ENCODE data around the gene GFM1. TPM values are rescaled to one million over a fixed set of nuclear protein-coding genes. Genes with fewer than 3 reads are reported as not detected.
A peak's percentile ranks its signal among the peaks of the same experiment; 100 is the strongest.

The GFM1 gene
- 39.8 and 47.5 TPM in 2 replicates for total RNA-seq
- polyA plus RNA-seq = 43.5 and 53.2 TPM in 2 replicates

DNA sequence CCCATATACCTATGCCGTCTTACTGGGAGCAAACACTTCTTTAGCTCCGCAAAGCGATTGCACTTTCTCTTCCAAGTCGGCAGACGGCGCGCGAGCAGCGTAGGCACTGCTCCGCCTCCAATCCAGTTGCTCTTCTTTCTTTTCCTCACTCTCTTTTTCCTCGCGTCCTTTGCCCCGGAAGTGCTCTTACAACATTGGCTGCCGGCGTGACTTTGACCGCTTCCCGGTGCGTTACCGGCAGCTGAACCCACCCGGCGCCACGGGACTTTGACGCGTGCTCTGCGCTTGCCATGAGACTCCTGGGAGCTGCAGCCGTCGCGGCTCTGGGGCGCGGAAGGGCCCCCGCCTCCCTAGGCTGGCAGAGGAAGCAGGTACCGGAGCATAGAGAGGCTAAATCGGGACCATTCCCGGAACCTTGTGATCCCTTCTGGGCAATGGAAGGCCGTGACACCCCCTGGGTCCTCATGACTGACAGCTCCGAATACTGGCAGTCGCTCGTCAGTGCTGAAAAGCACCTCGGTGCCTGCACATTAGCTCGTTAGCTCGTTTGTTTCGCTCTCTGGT lies at the start of gene GFM1:
GFM1 (plus strand) TSS at position 183 of the 564 bp plus-strand sequence; CDS start at position 291, 108 bp downstream.
- DNase-seq (ENCODE audit: low read depth in 1 of 2, low spot score in 1 of 2) = peak; percentile 97 to 98
- peaks cover 14% of the 10 kb centered on the region for H3K36me3 ChIP-seq
- H3K4me1 ChIP-seq (ENCODE audit: low read depth) = peaks cover 6% of the 10 kb centered on the region
- no peaks in the 10 kb centered on the region for H3K9me3 ChIP-seq (ENCODE audit: low read depth)
- H3K27me3 ChIP-seq = no peaks in the 10 kb centered on the region
- TF ChIP-seq, protein P1, sequence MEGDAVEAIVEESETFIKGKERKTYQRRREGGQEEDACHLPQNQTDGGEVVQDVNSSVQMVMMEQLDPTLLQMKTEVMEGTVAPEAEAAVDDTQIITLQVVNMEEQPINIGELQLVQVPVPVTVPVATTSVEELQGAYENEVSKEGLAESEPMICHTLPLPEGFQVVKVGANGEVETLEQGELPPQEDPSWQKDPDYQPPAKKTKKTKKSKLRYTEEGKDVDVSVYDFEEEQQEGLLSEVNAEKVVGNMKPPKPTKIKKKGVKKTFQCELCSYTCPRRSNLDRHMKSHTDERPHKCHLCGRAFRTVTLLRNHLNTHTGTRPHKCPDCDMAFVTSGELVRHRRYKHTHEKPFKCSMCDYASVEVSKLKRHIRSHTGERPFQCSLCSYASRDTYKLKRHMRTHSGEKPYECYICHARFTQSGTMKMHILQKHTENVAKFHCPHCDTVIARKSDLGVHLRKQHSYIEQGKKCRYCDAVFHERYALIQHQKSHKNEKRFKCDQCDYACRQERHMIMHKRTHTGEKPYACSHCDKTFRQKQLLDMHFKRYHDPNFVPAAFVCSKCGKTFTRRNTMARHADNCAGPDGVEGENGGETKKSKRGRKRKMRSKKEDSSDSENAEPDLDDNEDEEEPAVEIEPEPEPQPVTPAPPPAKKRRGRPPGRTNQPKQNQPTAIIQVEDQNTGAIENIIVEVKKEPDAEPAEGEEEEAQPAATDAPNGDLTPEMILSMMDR (IDR thresholded peaks at IDR 0.05; ENCODE audit: low read depth, low read length) = peak; percentile 90
- peak within 1 kb of the TSS; percentile 91 for H3K27ac ChIP-seq
- H3K4me3 ChIP-seq = peak within 1 kb of the TSS; percentile 59

- H3K36me3 ChIP-seq = peaks cover 78% of the 10 kb centered on the region
- TF ChIP-seq, protein P1 (IDR thresholded peaks at IDR 0.05; ENCODE audit: low read depth, low read length) = no peak
- DNase-seq (ENCODE audit: low read depth in 1 of 2, low spot score in 1 of 2) = no peak
- no peak overlapping the region for H3K27ac ChIP-seq
- H3K4me1 ChIP-seq (ENCODE audit: low read depth) = no peaks in the 10 kb centered on the region
- no peaks in the 10 kb centered on the region for H3K27me3 ChIP-seq
- H3K9me3 ChIP-seq (ENCODE audit: low read depth) = no peaks in the 10 kb centered on the region
- H3K4me3 ChIP-seq = no peak overlapping the region
Measured at GRCh38 chr3:158600787-158601186, 43.5 kb upstream of the GFM1 start.

- no peaks in the 10 kb centered on the region for H3K9me3 ChIP-seq (ENCODE audit: low read depth)
- peaks cover 77% of the 10 kb centered on the region for H3K36me3 ChIP-seq
- no peak overlapping the region for H3K4me3 ChIP-seq
- no peaks in the 10 kb centered on the region for H3K4me1 ChIP-seq (ENCODE audit: low read depth)
- no peaks in the 10 kb centered on the region for H3K27me3 ChIP-seq
- no peak for DNase-seq (ENCODE audit: low read depth in 1 of 2, low spot score in 1 of 2)
- no peak overlapping the region for H3K27ac ChIP-seq
- TF ChIP-seq, protein P1 (IDR thresholded peaks at IDR 0.05; ENCODE audit: low read depth, low read length) = no peak
Measured at GRCh38 chr3:158602227-158602626, 42.1 kb upstream of the GFM1 start.

GRCh38 chr3:158617982-158618875 lies 26.1 kb upstream of the GFM1 start:
- H3K27ac ChIP-seq = no peak overlapping the region
- H3K4me3 ChIP-seq = no peak overlapping the region
- no peaks in the 10 kb centered on the region for H3K36me3 ChIP-seq
- H3K9me3 ChIP-seq (ENCODE audit: low read depth) = no peaks in the 10 kb centered on the region
- no peaks in the 10 kb centered on the region for H3K4me1 ChIP-seq (ENCODE audit: low read depth)
- DNase-seq (ENCODE audit: low read depth in 1 of 2, low spot score in 1 of 2) = no peak
- H3K27me3 ChIP-seq = no peaks in the 10 kb centered on the region
- TF ChIP-seq, protein P1 (IDR thresholded peaks at IDR 0.05; ENCODE audit: low read depth, low read length) = no peak

DNA sequence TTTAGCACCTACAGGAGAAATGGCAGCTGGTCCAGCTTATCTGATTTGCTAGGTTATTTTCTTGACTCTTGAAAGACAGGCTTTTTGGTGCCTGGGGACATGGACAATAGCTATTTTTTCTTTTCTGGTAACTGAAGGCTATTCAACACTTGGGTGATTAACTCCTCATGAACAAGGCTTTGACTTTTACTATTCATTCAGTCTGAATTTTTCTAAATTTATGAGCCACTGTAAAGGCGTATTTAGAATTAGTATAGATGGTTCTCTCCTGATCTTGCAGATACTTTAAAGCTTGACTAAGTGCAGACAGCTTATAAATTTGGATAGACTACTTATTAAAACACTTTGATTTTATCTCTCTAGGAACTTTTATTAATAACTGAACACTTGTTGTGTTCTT lies 18.4 kb upstream of the GFM1 start:
- no peaks in the 10 kb centered on the region for H3K36me3 ChIP-seq
- TF ChIP-seq, protein P1 (IDR thresholded peaks at IDR 0.05; ENCODE audit: low read depth, low read length) = no peak
- no peaks in the 10 kb centered on the region for H3K4me1 ChIP-seq (ENCODE audit: low read depth)

More for the DNA sequence above, 18.4 kb upstream of the GFM1 start:
- no peaks in the 10 kb centered on the region for H3K27me3 ChIP-seq
- no peak overlapping the region for H3K27ac ChIP-seq
- no peak overlapping the region for H3K4me3 ChIP-seq
- DNase-seq (ENCODE audit: low read depth in 1 of 2, low spot score in 1 of 2) = no peak
- no peaks in the 10 kb centered on the region for H3K9me3 ChIP-seq (ENCODE audit: low read depth)

Data from cardiac muscle cell (in vitro differentiated cells and primary cell).